Fibroblast of lung (primary cell): Measurements from ENCODE around the gene FARSA. TPM values are rescaled to one million over a fixed set of nuclear protein-coding genes. Genes with fewer than 3 reads are reported as not detected.

Experiments used
- DNase-seq, 2 donors: peaks; one replicate each; pipeline versions ENCODE4 v3.0.0 to v3.0.0-alpha.2; 2010; ENCODE audit warnings: low read depth in 2 of 2
- H2AFZ ChIP-seq: 2 replicates; pipeline ENCODE4 v1.5.1; 2012; ENCODE audit warnings: low read length, control low read depth, inconsistent platforms
- H3K27ac ChIP-seq: 2 replicates; pipeline ENCODE4 v1.5.1; 2011; ENCODE audit warnings: low read length, control low read depth; ENCODE audit not compliant: insufficient read depth
- H3K27me3 ChIP-seq: 2 replicates; pipeline ENCODE4 v1.5.1; 2011; ENCODE audit warnings: mild to moderate bottlenecking, low read length; ENCODE audit not compliant: control insufficient read depth, insufficient read depth
- H3K36me3 ChIP-seq: 2 replicates; pipeline ENCODE4 v1.5.1; 2011; ENCODE audit warnings: low read length; ENCODE audit not compliant: control insufficient read depth, insufficient read depth
- H3K4me1 ChIP-seq: 2 replicates; pipeline ENCODE4 v1.5.1; 2011; ENCODE audit warnings: low read length; ENCODE audit not compliant: control insufficient read depth, insufficient read depth; ENCODE audit errors: extremely low read depth
- H3K4me2 ChIP-seq: 2 replicates; pipeline ENCODE4 v1.5.1; 2011; ENCODE audit warnings: low read length, control low read depth; ENCODE audit not compliant: insufficient read depth; ENCODE audit errors: extremely low read depth
- H3K4me3 ChIP-seq, 4 experiments: fragments of 200-600 bp in 1 of 4; sonication (generic) in 1 of 4; replicated peaks in 1 of 4; 2 replicates each; pipeline ENCODE4 v1.5.1; 2011 to 2016; ENCODE audit warnings: low read length in 4 of 4, low read depth in 3 of 4, mild to moderate bottlenecking in 3 of 4, control low read depth in 2 of 4, inconsistent platforms in 1 of 4, mixed read lengths in 1 of 4; ENCODE audit not compliant: insufficient read depth in 1 of 4; ENCODE audit errors: control extremely low read depth in 1 of 4
- H3K79me2 ChIP-seq: 2 replicates; pipeline ENCODE4 v1.5.1; 2012; ENCODE audit warnings: mild to moderate bottlenecking, low read length, inconsistent platforms; ENCODE audit not compliant: control insufficient read depth, insufficient read depth
- H3K9ac ChIP-seq: 2 replicates; pipeline ENCODE4 v1.5.1; 2011; ENCODE audit warnings: mild to moderate bottlenecking, low read length, control low read depth; ENCODE audit not compliant: insufficient read depth
- H3K9me3 ChIP-seq: 2 replicates; pipeline ENCODE4 v1.5.1; 2012; ENCODE audit warnings: low read depth, low read length; ENCODE audit not compliant: control insufficient read depth, insufficient read depth
- H4K20me1 ChIP-seq: 2 replicates; pipeline ENCODE4 v1.5.1; 2011; ENCODE audit warnings: low read length; ENCODE audit not compliant: control insufficient read depth, insufficient read depth; ENCODE audit errors: extremely low read depth
- EZH2 ChIP-seq: IDR thresholded peaks from 2 replicates; pipeline ENCODE4 v1.5.1; 2012; ENCODE audit warnings: low read length, control low read depth, mild to moderate bottlenecking; ENCODE audit errors: missing control alignments
- polyA plus RNA-seq, 2 donors: library from polyadenylated mRNA; depleted of rRNA in 1 of 2; stranded (reverse) in 1 of 2; unstranded in 1 of 2; fragments of >200 nt; gene quantifications; 2 replicates each; pipeline ENCODE4 v1.2.1, GENCODE V29; 2011 to 2012; ENCODE audit warnings: missing spikeins in 1 of 2
- total RNA-seq: library from RNA; depleted of rRNA; stranded (reverse); fragments of >200 nt; gene quantifications from 2 replicates; pipeline ENCODE4 v1.2.1, GENCODE V29; 2014
- TF ChIP-seq, protein P1 (sequence below), 2 donors: IDR thresholded peaks in 1 of 2; conservative IDR thresholded peaks in 1 of 2; 1 replicate in 1 of 2; 2 replicates in 1 of 2; pipeline ENCODE4 v1.5.1; 2011 to 2012; ENCODE audit warnings: low read length in 2 of 2, control low read depth in 1 of 2, inconsistent platforms in 1 of 2, low read depth in 1 of 2, mild to moderate bottlenecking in 1 of 2

The FARSA gene
- total and polyA plus RNA-seq, 2 donors (not counting 1 experiment from before 2014, with no cell fraction given), result 23.5 to 38.6 TPM

DNA sequence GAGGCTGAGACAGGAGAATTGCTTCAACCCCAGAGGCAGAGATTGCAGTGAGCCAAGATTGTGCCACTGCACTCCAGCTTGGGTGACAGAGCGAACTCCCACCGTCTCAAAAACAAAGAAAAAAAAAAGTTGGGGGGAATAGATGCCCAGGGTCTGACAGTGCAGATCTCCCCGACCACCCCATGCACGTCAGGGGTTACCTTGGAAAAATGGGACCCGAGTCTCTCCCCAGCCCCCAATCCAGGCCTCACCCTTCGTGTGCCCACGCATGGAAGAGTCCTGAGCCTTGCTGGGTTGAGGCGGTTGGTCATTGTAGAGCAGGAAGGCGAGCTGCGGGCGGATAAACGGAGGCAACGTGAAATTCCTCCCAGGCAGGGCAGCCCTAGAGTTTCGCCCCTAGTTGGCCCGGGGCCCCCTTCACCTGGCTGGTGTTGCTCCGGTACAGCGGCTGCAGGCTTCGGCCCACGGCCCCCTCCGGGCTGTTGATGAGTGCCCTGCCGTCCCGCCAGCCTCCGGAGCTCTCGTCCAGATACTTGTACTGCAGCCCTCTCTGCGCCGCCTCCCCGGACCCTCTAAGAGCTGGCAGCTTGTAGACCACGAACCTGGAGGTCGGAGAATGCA is 52.9 kb downstream of the FARSA start:
- TF ChIP-seq, protein P1, sequence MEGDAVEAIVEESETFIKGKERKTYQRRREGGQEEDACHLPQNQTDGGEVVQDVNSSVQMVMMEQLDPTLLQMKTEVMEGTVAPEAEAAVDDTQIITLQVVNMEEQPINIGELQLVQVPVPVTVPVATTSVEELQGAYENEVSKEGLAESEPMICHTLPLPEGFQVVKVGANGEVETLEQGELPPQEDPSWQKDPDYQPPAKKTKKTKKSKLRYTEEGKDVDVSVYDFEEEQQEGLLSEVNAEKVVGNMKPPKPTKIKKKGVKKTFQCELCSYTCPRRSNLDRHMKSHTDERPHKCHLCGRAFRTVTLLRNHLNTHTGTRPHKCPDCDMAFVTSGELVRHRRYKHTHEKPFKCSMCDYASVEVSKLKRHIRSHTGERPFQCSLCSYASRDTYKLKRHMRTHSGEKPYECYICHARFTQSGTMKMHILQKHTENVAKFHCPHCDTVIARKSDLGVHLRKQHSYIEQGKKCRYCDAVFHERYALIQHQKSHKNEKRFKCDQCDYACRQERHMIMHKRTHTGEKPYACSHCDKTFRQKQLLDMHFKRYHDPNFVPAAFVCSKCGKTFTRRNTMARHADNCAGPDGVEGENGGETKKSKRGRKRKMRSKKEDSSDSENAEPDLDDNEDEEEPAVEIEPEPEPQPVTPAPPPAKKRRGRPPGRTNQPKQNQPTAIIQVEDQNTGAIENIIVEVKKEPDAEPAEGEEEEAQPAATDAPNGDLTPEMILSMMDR (conservative IDR thresholded peaks at IDR 0.05 in 1 of 2, IDR thresholded peaks at IDR 0.05 in 1 of 2; ENCODE audit: low read depth in 1 of 2, low read length in 2 of 2), result no peak
- no peak for TF ChIP-seq EZH2
- DNase-seq, result peak; percentile 17 to 27
- Histone ChIP-seq H3K79me2 (no peaks in the 10 kb centered on the region), H3K27ac (peak overlapping the region; percentile 26), H4K20me1 (no peaks in the 10 kb centered on the region), H3K36me3 (no peaks in the 10 kb centered on the region), H3K4me2 (peak overlapping the region; percentile 89), H3K9me3 (no peaks in the 10 kb centered on the region), H2AFZ (peak overlapping the region; percentile 84), H3K27me3 (peaks cover 10% of the 10 kb centered on the region), H3K9ac (peak overlapping the region; percentile 61), H3K4me1 (no peaks in the 10 kb centered on the region), H3K4me3 (peak overlapping the region; percentile 77 to 98 (median 92))

DNA sequence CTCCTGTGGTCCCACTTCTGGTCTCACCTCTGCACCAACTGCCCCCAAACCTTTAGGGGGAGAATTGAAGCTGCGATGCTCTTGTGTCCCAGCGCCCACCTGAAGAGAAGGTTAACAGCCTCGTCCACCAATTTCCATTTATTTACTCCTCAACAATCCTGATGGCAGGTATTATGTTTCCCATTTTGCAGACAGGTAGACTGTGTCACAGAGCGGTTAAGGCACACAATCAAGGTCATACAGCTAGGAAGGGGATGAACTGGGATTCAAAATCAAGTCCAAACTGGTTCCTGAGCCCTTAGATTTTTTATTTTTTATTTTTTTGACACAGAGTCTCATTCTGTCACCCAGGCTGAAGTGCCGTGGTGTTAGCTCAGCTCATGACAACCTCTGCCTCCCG is 58.4 kb downstream of the FARSA start:
- Histone ChIP-seq H3K4me3 (no peak overlapping the region), H3K79me2 (no peaks in the 10 kb centered on the region), H3K27ac (no peak overlapping the region), H3K4me2 (no peak overlapping the region), H4K20me1 (no peaks in the 10 kb centered on the region), H2AFZ (no peak overlapping the region), H3K4me1 (no peaks in the 10 kb centered on the region), H3K36me3 (no peaks in the 10 kb centered on the region), H3K27me3 (no peaks in the 10 kb centered on the region), H3K9ac (no peak overlapping the region), H3K9me3 (no peaks in the 10 kb centered on the region)
- no peak for DNase-seq
- TF ChIP-seq EZH2, result no peak
- TF ChIP-seq, protein P1 (conservative IDR thresholded peaks at IDR 0.05 in 1 of 2, IDR thresholded peaks at IDR 0.05 in 1 of 2; ENCODE audit: low read depth in 1 of 2, low read length in 2 of 2), result no peak

DNA sequence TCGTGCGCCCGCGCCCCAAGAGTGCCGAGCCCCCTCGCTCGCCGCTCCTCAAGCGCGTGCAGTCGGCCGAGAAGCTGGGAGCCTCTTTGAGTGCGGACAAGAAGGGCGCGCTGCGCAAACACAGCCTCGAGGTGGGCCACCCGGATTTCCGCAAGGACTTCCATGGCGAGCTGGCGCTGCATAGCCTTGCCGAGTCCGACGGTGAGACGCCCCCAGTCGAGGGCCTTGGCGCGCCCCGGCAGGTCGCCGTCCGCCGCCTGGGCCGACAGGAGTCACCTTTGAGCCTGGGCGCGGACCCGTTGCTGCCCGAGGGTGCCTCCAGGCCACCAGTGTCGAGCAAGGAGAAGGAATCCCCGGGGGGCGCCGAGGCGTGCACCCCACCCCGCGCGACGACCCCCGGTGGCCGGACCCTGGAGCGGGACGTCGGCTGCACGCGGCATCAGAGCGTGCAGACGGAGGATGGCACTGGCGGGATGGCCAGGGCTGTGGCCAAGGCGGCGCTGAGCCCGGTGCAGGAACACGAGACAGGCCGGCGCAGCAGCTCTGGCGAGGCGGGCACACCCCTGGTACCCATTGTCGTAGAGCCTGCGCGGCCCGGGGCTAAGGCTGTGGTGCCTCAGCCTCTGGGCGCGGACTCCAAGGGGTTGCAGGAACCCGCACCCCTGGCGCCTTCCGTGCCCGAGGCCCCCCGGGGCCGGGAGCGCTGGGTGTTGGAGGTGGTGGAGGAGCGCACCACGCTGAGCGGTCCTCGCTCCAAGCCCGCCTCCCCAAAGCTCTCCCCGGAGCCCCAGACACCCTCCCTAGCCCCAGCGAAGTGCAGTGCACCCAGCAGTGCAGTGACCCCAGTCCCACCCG is 59.4 kb downstream of the FARSA start:
- TF ChIP-seq, protein P1 (conservative IDR thresholded peaks at IDR 0.05 in 1 of 2, IDR thresholded peaks at IDR 0.05 in 1 of 2; ENCODE audit: low read depth in 1 of 2, low read length in 2 of 2), result no peak
- no peak for TF ChIP-seq EZH2
- no peak for DNase-seq
- Histone ChIP-seq H3K4me3 (no peak overlapping the region), H3K79me2 (no peaks in the 10 kb centered on the region), H2AFZ (no peak overlapping the region), H3K9me3 (no peaks in the 10 kb centered on the region), H3K4me1 (no peaks in the 10 kb centered on the region), H3K9ac (no peak overlapping the region), H3K36me3 (no peaks in the 10 kb centered on the region), H3K4me2 (no peak overlapping the region), H4K20me1 (no peaks in the 10 kb centered on the region), H3K27ac (no peak overlapping the region), H3K27me3 (no peaks in the 10 kb centered on the region)
